H1 (cell line): Measurements from ENCODE around the gene NAXD. TPM values are rescaled to one million over a fixed set of nuclear protein-coding genes. Genes with fewer than 3 reads are reported as not detected.

ENCODE experiments used
- CTCF ChIA-PET: fragments of 300-600 bp; sonication (Branson Sonifier 250); formaldehyde crosslinking; loops from one replicate; lab custom pipeline; 2021; ENCODE audit not compliant: partially characterized antibody; lab: Charles Lee
- POLR2A ChIA-PET: fragments of 300-600 bp; sonication (Branson Sonifier 250); formaldehyde crosslinking; loops from one replicate; lab custom pipeline; 2021; ENCODE audit warnings: inconsistent platforms; ENCODE audit not compliant: partially characterized antibody; lab: Charles Lee
- DNase-seq, 2 experiments: peaks; one replicate each; pipeline versions ENCODE4 v3.0.0 to v3.0.0-alpha.2; 2010 to 2022; ENCODE audit warnings: low spot score in 2 of 2, low read depth in 1 of 2, mixed read lengths in 1 of 2
- FAIRE-seq: peaks from 2 replicates; lab custom pipeline; 2011; peaks lifted over from hg19 to GRCh38; lab: Jason Lieb, UNC
- H2AFZ ChIP-seq: 2 replicates; pipeline ENCODE4 v1.8.1; 2012; ENCODE audit warnings: low read length, inconsistent platforms
- H2AK5ac ChIP-seq: 2 replicates; pipeline ENCODE4 v1.6.1; 2013; ENCODE audit warnings: low read depth, low read length
- H2BK120ac ChIP-seq: replicated peaks from 2 replicates; pipeline ENCODE3; 2013; ENCODE audit warnings: low read depth, low read length, inconsistent platforms
- H2BK12ac ChIP-seq: 2 replicates; pipeline ENCODE4 v1.6.1; 2013; ENCODE audit warnings: low read depth, low read length
- H2BK15ac ChIP-seq: 2 replicates; pipeline ENCODE4 v1.6.1; 2013; ENCODE audit warnings: low read length
- H2BK20ac ChIP-seq: 2 replicates; pipeline ENCODE4 v1.6.1; 2013; ENCODE audit warnings: low read length
- H2BK5ac ChIP-seq: 2 replicates; pipeline ENCODE4 v1.6.1; 2013; ENCODE audit warnings: low read depth, low read length
- H3K14ac ChIP-seq: 2 replicates; pipeline ENCODE4 v1.6.1; 2013; ENCODE audit warnings: inconsistent platforms; ENCODE audit not compliant: insufficient read length
- H3K18ac ChIP-seq: 2 replicates; pipeline ENCODE4 v1.6.1; 2013; ENCODE audit warnings: low read length; ENCODE audit errors: extremely low read depth
- H3K23ac ChIP-seq: 2 replicates; pipeline ENCODE4 v1.6.1; 2013; ENCODE audit warnings: inconsistent platforms; ENCODE audit not compliant: insufficient read length
- H3K23me2 ChIP-seq: 2 replicates; pipeline ENCODE4 v1.6.1; 2013; ENCODE audit warnings: low read depth, low read length
- H3K27ac ChIP-seq: 2 replicates; pipeline ENCODE4 v1.6.1; 2011; ENCODE audit warnings: low read depth, low read length, inconsistent platforms
- H3K27me3 ChIP-seq, 4 experiments: replicated peaks in 1 of 4; 1 replicate in 1 of 4; 2 replicates in 3 of 4; pipeline versions ENCODE4 v1.6.1 to v1.8.1; 2011 to 2013; ENCODE audit warnings: low read length in 3 of 4, mild to moderate bottlenecking in 3 of 4, inconsistent platforms in 2 of 4, mixed read lengths in 2 of 4, moderate library complexity in 1 of 4; ENCODE audit not compliant: control insufficient read depth in 3 of 4, insufficient read depth in 3 of 4; ENCODE audit errors: extremely low read depth in 1 of 4
- H3K36me3 ChIP-seq, 4 experiments: 2 replicates each; pipeline versions ENCODE4 v1.6.1 to v1.8.1; 2011 to 2013; ENCODE audit warnings: mild to moderate bottlenecking in 4 of 4, low read length in 3 of 4, moderate library complexity in 2 of 4, control low read depth in 1 of 4, inconsistent platforms in 1 of 4; ENCODE audit not compliant: insufficient read depth in 4 of 4, control insufficient read depth in 2 of 4
- H3K4ac ChIP-seq: replicated peaks from 2 replicates; pipeline ENCODE3; 2013; ENCODE audit warnings: low read length, low read depth, mixed read lengths, inconsistent platforms; ENCODE audit not compliant: insufficient read length
- H3K4me1 ChIP-seq, 4 experiments: replicated peaks in 1 of 4; 1 replicate in 1 of 4; 2 replicates in 3 of 4; pipeline versions ENCODE4 v1.6.1 to v1.8.1; 2011 to 2013; ENCODE audit warnings: low read length in 3 of 4, inconsistent platforms in 2 of 4, mixed read lengths in 1 of 4; ENCODE audit not compliant: insufficient read depth in 4 of 4, control insufficient read depth in 3 of 4
- H3K4me2 ChIP-seq, 2 experiments: 2 replicates each; pipeline versions ENCODE4 v1.6.1 to v1.8.1; 2011 to 2013; ENCODE audit warnings: low read depth in 2 of 2, low read length in 2 of 2, control low read depth in 1 of 2, inconsistent platforms in 1 of 2, mild to moderate bottlenecking in 1 of 2; ENCODE audit not compliant: insufficient read depth in 1 of 2
- H3K4me3 ChIP-seq, 4 experiments: fragments of 200-600, 300-600 bp in 1 of 4; sonication (generic), shearing (Covaris generic), sonication (Bioruptor Twin) in 1 of 4; 2 replicates each; pipeline versions ENCODE4 v1.5.1 to v1.8.1; 2011 to 2016; ENCODE audit warnings: low read length in 4 of 4, low read depth in 3 of 4, control low read depth in 2 of 4, inconsistent platforms in 2 of 4, mild to moderate bottlenecking in 2 of 4, mixed read lengths in 1 of 4, moderate library complexity in 1 of 4; ENCODE audit not compliant: insufficient read depth in 2 of 4; ENCODE audit errors: extremely low read depth in 1 of 4
- H3K56ac ChIP-seq: replicated peaks from 2 replicates; pipeline ENCODE3; 2013; ENCODE audit warnings: low read depth, mild to moderate bottlenecking, mixed read lengths, low read length, inconsistent platforms; ENCODE audit not compliant: insufficient read length
- H3K79me1 ChIP-seq: 2 replicates; pipeline ENCODE4 v1.6.1; 2013; ENCODE audit warnings: low read depth, low read length, control low read depth
- H3K79me2 ChIP-seq, 2 experiments: 2 replicates each; pipeline versions ENCODE4 v1.6.1 to v1.8.1; 2012 to 2013; ENCODE audit warnings: low read length in 2 of 2, mild to moderate bottlenecking in 2 of 2, inconsistent platforms in 1 of 2; ENCODE audit not compliant: insufficient read depth in 2 of 2, control insufficient read depth in 1 of 2
- H3K9ac ChIP-seq, 4 experiments: replicated peaks in 1 of 4; 1 replicate in 1 of 4; 2 replicates in 3 of 4; pipeline versions ENCODE4 v1.6.1 to v1.8.1; 2011 to 2013; ENCODE audit warnings: low read depth in 3 of 4, low read length in 3 of 4, control low read depth in 2 of 4, mild to moderate bottlenecking in 2 of 4, moderate library complexity in 2 of 4, inconsistent platforms in 1 of 4; ENCODE audit errors: extremely low read depth in 1 of 4
- H3K9me3 ChIP-seq, 2 experiments: 2 replicates each; pipeline versions ENCODE4 v1.6.1 to v1.8.1; 2012 to 2013; ENCODE audit warnings: mild to moderate bottlenecking in 2 of 2, moderate library complexity in 2 of 2, control low read depth in 1 of 2, inconsistent platforms in 1 of 2, low read depth in 1 of 2, low read length in 1 of 2, mixed read lengths in 1 of 2; ENCODE audit not compliant: insufficient read depth in 2 of 2
- H4K20me1 ChIP-seq, 2 experiments: replicated peaks in 1 of 2; 2 replicates each; pipeline versions ENCODE3 to v1.8.1; 2011 to 2013; ENCODE audit warnings: inconsistent platforms in 2 of 2, low read length in 2 of 2, mild to moderate bottlenecking in 1 of 2; ENCODE audit not compliant: insufficient read depth in 2 of 2, control insufficient read depth in 1 of 2
- H4K5ac ChIP-seq: 2 replicates; pipeline ENCODE4 v1.6.1; 2013; ENCODE audit warnings: low read length, low read depth, mixed read lengths, inconsistent platforms; ENCODE audit not compliant: insufficient read length
- H4K8ac ChIP-seq: 2 replicates; pipeline ENCODE4 v1.8.0; 2013; ENCODE audit warnings: mild to moderate bottlenecking, moderate library complexity, low read length, inconsistent platforms; ENCODE audit not compliant: insufficient read depth; ENCODE audit errors: extremely low read depth
- H4K91ac ChIP-seq: replicated peaks from 2 replicates; pipeline ENCODE3; 2013; ENCODE audit warnings: low read length, mixed read lengths, inconsistent platforms; ENCODE audit not compliant: insufficient read length
- BCL11A ChIP-seq, 2 experiments: IDR thresholded peaks; one replicate each; pipeline ENCODE4 v1.6.1; 2011; ENCODE audit warnings: low read depth in 2 of 2, low read length in 2 of 2, mild to moderate bottlenecking in 2 of 2
- MAFK ChIP-seq: IDR thresholded peaks from 2 replicates; pipeline ENCODE4 v1.6.1; 2012; ENCODE audit warnings: low read depth, mild to moderate bottlenecking, improper control_type of control experiment, low read length
- RFX5 ChIP-seq: IDR thresholded peaks from 2 replicates; pipeline ENCODE4 v1.6.1; 2011; ENCODE audit warnings: low read depth, low read length, improper control_type of control experiment, borderline replicate concordance
- RXRA ChIP-seq: IDR thresholded peaks from 2 replicates; pipeline ENCODE4 v1.6.1; 2011; ENCODE audit warnings: low read depth, mild to moderate bottlenecking, low read length, moderate library complexity; ENCODE audit not compliant: insufficient read depth
- SAP30 ChIP-seq: fragments of 300-600 bp; sonication (generic); IDR thresholded peaks from 2 replicates; pipeline ENCODE4 v1.7.1; 2012; ENCODE audit warnings: low read length, moderate library complexity, mild to moderate bottlenecking, inconsistent platforms; ENCODE audit not compliant: insufficient read depth, insufficient replicate concordance
- SP4 ChIP-seq: IDR thresholded peaks from 2 replicates; pipeline ENCODE4 v1.6.1; 2012; ENCODE audit warnings: low read length, inconsistent platforms
- YY1 ChIP-seq: IDR thresholded peaks from 2 replicates; pipeline ENCODE4 v1.6.1; 2011; ENCODE audit warnings: low read depth, mild to moderate bottlenecking, low read length
- WGBS, 2 experiments: shearing (Covaris generic) in 1 of 2; methylation state at CpG; one replicate each; pipeline versions ENCODE4 v1.1.6 to v1.1.7; 2013 to 2015; ENCODE audit warnings: low lambda C conversion rate in 2 of 2, mixed read lengths in 2 of 2, inconsistent platforms in 1 of 2, low coverage in 1 of 2, missing lambda C conversion rate in 1 of 2; ENCODE audit not compliant: insufficient replicate concordance in 2 of 2, insufficient coverage in 1 of 2, insufficient read length in 1 of 2; ENCODE audit errors: extremely low coverage in 1 of 2, missing lambda C conversion rate in 1 of 2; 5-methylcytosine and 5-hydroxymethylcytosine counted together
- long read RNA-seq, 2 experiments: library from RNA in 1 of 2; library from capped mRNA in 1 of 2; stranded (forward); transcript quantifications; one replicate each; pipeline ENCODE4 v2.0.0, GENCODE V29; 2021; ENCODE audit warnings: inconsistent platforms in 1 of 2
- polyA minus RNA-seq, 3 experiments: library from RNA; depleted of rRNA, polyadenylated mRNA; stranded (reverse); fragments of >200 nt; gene quantifications; 1 replicate in 2 of 3; 2 replicates in 1 of 3; pipeline ENCODE4 v1.2.3, GENCODE V29; 2011
- polyA plus RNA-seq, 7 experiments: library from polyadenylated mRNA; depleted of rRNA in 3 of 7; stranded (reverse) in 5 of 7; unstranded in 2 of 7; fragments of >200 nt in 5 of 7; fragments of 200-250 nt in 2 of 7; gene quantifications; 1 replicate in 5 of 7; 2 replicates in 1 of 7; 4 replicates in 1 of 7; pipeline versions ENCODE4 v1.2.1 to v1.2.3, GENCODE V29; 2011 to 2013; ENCODE audit warnings: missing spikeins in 2 of 7, mixed read lengths in 2 of 7
- total RNA-seq: library from RNA; stranded (reverse); fragmentation: NEBNext Ultra II Directional; extraction: Animal tissue kit (Norgen Biotek cat#: 25700); gene quantifications from 2 replicates; pipeline ENCODE4 v1.2.1, GENCODE V29; 2021
- TF ChIP-seq, protein P1 (sequence below): IDR thresholded peaks from 2 replicates; pipeline ENCODE4 v1.6.1; 2012; ENCODE audit warnings: inconsistent platforms

NAXD gene
- total RNA-seq (23.6 and 25.4 TPM in 2 replicates), polyA plus RNA-seq (2011; rRNA removed) (35.5 and 38.2 TPM in 2 replicates), polyA minus RNA-seq (2011; rRNA and poly(A)+ RNA removed) (17.3 and 21.0 TPM in 2 replicates)
- 36.4 TPM for polyA plus RNA-seq (2011; cell fraction: cytosol; rRNA removed)
- 55.1 TPM for polyA plus RNA-seq (2011; cell fraction: nucleus; rRNA removed)
- 23.7 to 27.2 TPM (median 25.9 TPM) in 4 replicates for polyA plus RNA-seq (2012, experiment 1 of 2)
- polyA plus RNA-seq (2012, experiment 2 of 2), result 17.0 TPM
- 20.8 TPM for polyA plus RNA-seq (2013, experiment 1 of 2)
- 20.3 TPM for polyA plus RNA-seq (2013, experiment 2 of 2)
- polyA minus RNA-seq (2011; cell fraction: cytosol; rRNA and poly(A)+ RNA removed), result 8.7 TPM
- polyA minus RNA-seq (2011; cell fraction: nucleus; rRNA and poly(A)+ RNA removed), result 14.9 TPM
- long read RNA-seq, experiment 1, partial matches to known transcripts, result 5 of 19 reads
- long read RNA-seq, experiment 1, other reads (novel, unspliced or antisense), result 14 of 19 reads
- long read RNA-seq, experiment 2, partial matches to known transcripts, result 0 of 12 reads
- long read RNA-seq, experiment 2, other reads (novel, unspliced or antisense), result 12 of 12 reads

DNA sequence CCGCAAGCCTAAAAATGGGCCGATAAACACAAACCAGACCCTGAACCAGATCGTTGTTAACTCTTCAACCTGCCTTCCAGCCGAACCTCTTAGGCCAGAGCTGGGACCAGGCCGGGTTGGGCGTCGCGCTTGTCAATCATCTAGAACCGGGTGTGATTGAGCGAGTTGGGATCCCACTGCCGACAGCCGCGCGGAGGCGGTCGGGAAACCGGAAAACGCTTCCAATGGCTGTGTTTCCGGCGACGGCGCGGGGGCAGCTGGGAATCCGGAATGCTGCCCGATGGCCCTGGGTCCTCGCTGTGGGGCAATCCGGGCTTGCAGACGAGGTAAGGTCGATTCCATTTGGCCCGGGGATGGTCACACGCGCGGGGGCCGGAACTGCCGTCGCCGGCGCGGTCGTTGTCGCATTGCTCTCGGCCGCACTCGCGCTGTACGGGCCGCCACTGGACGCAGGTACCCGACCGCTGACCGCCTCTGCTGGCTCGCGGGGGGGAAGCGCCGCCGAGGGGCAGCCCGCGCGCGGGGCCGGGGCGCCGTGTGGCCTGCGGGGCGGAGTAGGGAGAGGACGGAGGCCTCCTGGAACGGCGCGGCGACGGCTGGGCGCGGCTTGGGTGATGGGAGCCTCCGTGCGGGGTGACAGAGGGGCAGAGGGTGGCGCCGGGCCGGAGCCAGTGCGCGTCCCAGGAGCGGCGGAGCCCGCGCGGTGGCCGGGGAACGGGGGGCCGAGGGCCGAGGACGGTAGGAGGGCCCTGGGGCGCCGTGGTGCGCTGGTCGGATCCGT lies at the start of gene NAXD:
Gene NAXD, plus strand, starts transcription at position 224 of the 781 bp plus-strand sequence. Its CDS starts 57 bp downstream, at position 281.
- H3K9me3 ChIP-seq, result no peaks in the 10 kb centered on the region
- peaks cover 5 to 16% (median 8%) of the 10 kb centered on the region in 4 experiments; a peak in 6 of 7 replicates for H3K4me1 ChIP-seq
- peak; percentile 63 to 91 for DNase-seq
- no peaks in the 10 kb centered on the region for H3K36me3 ChIP-seq
- peak within 1 kb of the TSS; percentile 79 to 99 for H3K4me2 ChIP-seq
- peaks cover 7% of the 10 kb centered on the region; the same call in 1 of the 2 replicates for H3K23me2 ChIP-seq
- H3K27me3 ChIP-seq, result peaks cover 0 to 2% (median 0%) of the 10 kb centered on the region in 4 experiments; a peak in 2 of 7 replicates
- peaks cover 9 to 18% of the 10 kb centered on the region in 2 experiments for H4K20me1 ChIP-seq
- H2BK15ac ChIP-seq, result peak within 1 kb of the TSS; percentile 19; the same call in 1 of the 2 replicates
- H4K91ac ChIP-seq, result peak within 1 kb of the TSS; percentile 83
- CTCF ChIA-PET, result interaction anchor here (0.7 to 2.5 kb wide), 7 partner anchors 9 to 309 kb away, joined by 3 to 6 read pairs (median 3); no protein-coding TSS in a partner anchor
- no peak within 1 kb of the TSS for H3K56ac ChIP-seq
- H3K14ac ChIP-seq, result no peak within 1 kb of the TSS
- no peak within 1 kb of the TSS for H3K4ac ChIP-seq
- peaks cover 8% of the 10 kb centered on the region; the same call in 1 of the 2 replicates for H3K79me1 ChIP-seq
- peaks cover 13 to 45% of the 10 kb centered on the region in 2 experiments for H3K79me2 ChIP-seq
- no peak within 1 kb of the TSS for H2BK120ac ChIP-seq
- H3K18ac ChIP-seq, result peak within 1 kb of the TSS; percentile 82
- peak within 1 kb of the TSS; percentile 67 to 90 (median 80) for H3K4me3 ChIP-seq
- H3K23ac ChIP-seq, result no peak within 1 kb of the TSS
- peak; percentile 72 for FAIRE-seq
- peak within 1 kb of the TSS; percentile 37; the same call in 1 of the 2 replicates for H2AFZ ChIP-seq
- peak within 1 kb of the TSS; percentile 17; the same call in 1 of the 2 replicates for H2AK5ac ChIP-seq
- POLR2A ChIA-PET, result interaction anchor here (0.8 to 2.2 kb wide), 13 partner anchors 10 to 130 kb away, joined by 3 to 6 read pairs (median 4); no protein-coding TSS in a partner anchor
- peak within 1 kb of the TSS; percentile 53 to 93 (median 66) for H3K9ac ChIP-seq
- peak within 1 kb of the TSS; percentile 52; the same call in 1 of the 2 replicates for H3K27ac ChIP-seq
- 5% methylated on average over 84 of the region's 95 CpGs; no CpG with 5 or more reads in 1 of the 2 experiments for WGBS, 2 experiments
- H4K5ac ChIP-seq, result peak within 1 kb of the TSS; percentile 63
- no peak within 1 kb of the TSS for H2BK20ac ChIP-seq
- peak within 1 kb of the TSS; percentile 22; the same call in 1 of the 2 replicates for H2BK5ac ChIP-seq
- peak within 1 kb of the TSS; percentile 94 for H4K8ac ChIP-seq
- peak within 1 kb of the TSS; percentile 4; the same call in 1 of the 2 replicates for H2BK12ac ChIP-seq
- TF ChIP-seq BCL11A (IDR thresholded peaks at IDR 0.05; ENCODE audit: low read depth in 2 of 2, low read length in 2 of 2) (no peak), RXRA (no peak), RFX5 (no peak), YY1 (peak; percentile 75), MAFK (no peak), SAP30 (no peak), SP4 (no peak)
- TF ChIP-seq, protein P1, sequence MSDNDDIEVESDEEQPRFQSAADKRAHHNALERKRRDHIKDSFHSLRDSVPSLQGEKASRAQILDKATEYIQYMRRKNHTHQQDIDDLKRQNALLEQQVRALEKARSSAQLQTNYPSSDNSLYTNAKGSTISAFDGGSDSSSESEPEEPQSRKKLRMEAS, result peak; percentile 68
